Mesothelial cell of epicardium (in vitro differentiated cells): Measurements from ENCODE around the gene HDAC11. TPM values are rescaled to one million over a fixed set of nuclear protein-coding genes. Genes with fewer than 3 reads are reported as not detected.

Experiments
- DNase-seq, 2 experiments: peaks; one replicate each; pipeline ENCODE4 v3.0.0; 2021; ENCODE audit warnings: low spot score in 2 of 2; ENCODE audit not compliant: unreplicated experiment in 2 of 2
- H3K27ac Mint-ChIP-seq: 2 replicates; pipeline ENCODE4 v1.8.0; 2021; ENCODE audit warnings: mixed read lengths
- H3K27me3 Mint-ChIP-seq: 2 replicates; pipeline ENCODE4 v1.8.0; 2021; ENCODE audit warnings: low read depth, mixed read lengths
- H3K36me3 Mint-ChIP-seq: 2 replicates; pipeline ENCODE4 v1.8.0; 2021; ENCODE audit warnings: mixed read lengths
- H3K4me1 Mint-ChIP-seq: 2 replicates; pipeline ENCODE4 v1.8.0; 2021; ENCODE audit warnings: mixed read lengths
- H3K4me3 Mint-ChIP-seq: 2 replicates; pipeline ENCODE4 v1.8.0; 2021; ENCODE audit warnings: mild to moderate bottlenecking, moderate library complexity, mixed read lengths
- H3K9me3 Mint-ChIP-seq: 2 replicates; pipeline ENCODE4 v1.8.0; 2021; ENCODE audit warnings: mixed read lengths
- total RNA-seq: library from RNA; stranded (reverse); gene quantifications from 3 replicates; pipeline ENCODE4 v1.2.1, GENCODE V29; 2021
- TF ChIP-seq, protein P1 (sequence below): fragments of 200-600 bp; sonication (generic); IDR thresholded peaks from one replicate; pipeline ENCODE4 v1.5.0; 2021; ENCODE audit warnings: antibody characterized with exemption; ENCODE audit not compliant: unreplicated experiment

Gene HDAC11
- total RNA-seq, 1 donor from 2014 or later = 16.4 TPM

DNA sequence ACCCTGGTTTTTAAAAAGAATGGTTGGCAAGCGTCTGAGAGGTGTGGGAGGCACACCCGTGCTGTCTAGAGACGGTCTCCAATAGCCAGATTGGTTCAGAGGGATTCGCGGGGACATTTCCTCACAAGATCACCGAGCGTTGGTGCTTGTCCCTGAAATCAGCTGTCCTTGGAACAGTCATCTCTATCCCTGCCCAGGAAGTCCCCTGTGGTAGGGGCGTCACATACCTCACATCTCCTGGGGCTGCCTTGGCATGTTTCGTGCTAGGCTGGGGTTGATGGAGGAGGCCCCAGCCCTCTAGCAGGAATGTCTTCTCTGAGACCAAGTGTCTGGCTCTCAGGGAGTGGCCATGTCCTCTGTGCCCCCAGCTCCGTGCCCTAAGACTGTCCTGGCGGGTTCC is 75.6 kb downstream of the HDAC11 start:
- DNase-seq = no peak
- H3K4me1 Mint-ChIP-seq = peaks cover 30% of the 10 kb centered on the region
- H3K27ac Mint-ChIP-seq = peak overlapping the region; percentile 55
- no peaks in the 10 kb centered on the region for H3K9me3 Mint-ChIP-seq
- no peak overlapping the region for H3K4me3 Mint-ChIP-seq
- no peaks in the 10 kb centered on the region for H3K36me3 Mint-ChIP-seq
- H3K27me3 Mint-ChIP-seq = no peaks in the 10 kb centered on the region
- TF ChIP-seq, protein P1, sequence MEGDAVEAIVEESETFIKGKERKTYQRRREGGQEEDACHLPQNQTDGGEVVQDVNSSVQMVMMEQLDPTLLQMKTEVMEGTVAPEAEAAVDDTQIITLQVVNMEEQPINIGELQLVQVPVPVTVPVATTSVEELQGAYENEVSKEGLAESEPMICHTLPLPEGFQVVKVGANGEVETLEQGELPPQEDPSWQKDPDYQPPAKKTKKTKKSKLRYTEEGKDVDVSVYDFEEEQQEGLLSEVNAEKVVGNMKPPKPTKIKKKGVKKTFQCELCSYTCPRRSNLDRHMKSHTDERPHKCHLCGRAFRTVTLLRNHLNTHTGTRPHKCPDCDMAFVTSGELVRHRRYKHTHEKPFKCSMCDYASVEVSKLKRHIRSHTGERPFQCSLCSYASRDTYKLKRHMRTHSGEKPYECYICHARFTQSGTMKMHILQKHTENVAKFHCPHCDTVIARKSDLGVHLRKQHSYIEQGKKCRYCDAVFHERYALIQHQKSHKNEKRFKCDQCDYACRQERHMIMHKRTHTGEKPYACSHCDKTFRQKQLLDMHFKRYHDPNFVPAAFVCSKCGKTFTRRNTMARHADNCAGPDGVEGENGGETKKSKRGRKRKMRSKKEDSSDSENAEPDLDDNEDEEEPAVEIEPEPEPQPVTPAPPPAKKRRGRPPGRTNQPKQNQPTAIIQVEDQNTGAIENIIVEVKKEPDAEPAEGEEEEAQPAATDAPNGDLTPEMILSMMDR = no peak

Other genes starting within 250 kb of the HDAC11 start
- 25.9 to 27.9 TPM (median 26.7 TPM) in 3 replicates for gene NUP210, start 60.0 kb upstream of the HDAC11 start, total RNA-seq
- 63.3 to 68.6 TPM (median 67.5 TPM) in 3 replicates for gene FBLN2, start 68.8 kb downstream of the HDAC11 start, total RNA-seq